Adrenal gland (tissue), 5 donors: ENCODE data around the gene PRDX2.

Experiments used
- CTCF ChIP-seq, 6 experiments: fragments of 450-650 bp in 4 of 6; fragments of 200-600 bp in 2 of 6; sonication (generic) in 1 of 6; IDR thresholded peaks; 1 replicate in 5 of 6; 2 replicates in 1 of 6; pipeline versions ENCODE4 v1.5.1 to v1.8.0; 2016 to 2021; ENCODE audit warnings: antibody characterized with exemption in 6 of 6, mild to moderate bottlenecking in 2 of 6, moderate library complexity in 1 of 6
- POLR2A ChIP-seq, 2 donors: fragments of 450-650 bp; IDR thresholded peaks; one replicate each; pipeline ENCODE4 v1.6.1; 2017; ENCODE audit warnings: antibody characterized with exemption in 2 of 2, mild to moderate bottlenecking in 2 of 2, moderate library complexity in 1 of 2
- donor health status: DM: no; HTN: no; CAD: no.

GRCh38 chr19:12778905-12779161 lies 22.8 kb downstream of the PRDX2 start:
- no peak for TF ChIP-seq POLR2A (IDR thresholded peaks at IDR 0.05)
- TF ChIP-seq CTCF (IDR thresholded peaks at IDR 0.05): no peak
